Natural killer cell treated with Interleukin-12 subunit alpha and Interleukin-12 subunit beta and Interleukin-15 and Interleukin-18, amount 100 ng/mL, for 72 hours (primary cell): ENCODE data around the gene PROM1. TPM values are rescaled to one million over a fixed set of nuclear protein-coding genes. Genes with fewer than 3 reads are reported as not detected.
A peak's percentile ranks its signal among the peaks of the same experiment; 100 is the strongest.

Experiments
- ATAC-seq, 2 donors: fragments of 150-1000 bp; cut with Tn5 transposase in 1 of 2; sonication (Bioruptor Pico), chemical (Tn5 transposase) in 1 of 2; 2 replicates each; pipeline ENCODE4 v1.10.0; 2021
- DNase-seq: peaks from one replicate; pipeline ENCODE4 v3.0.0; 2022; ENCODE audit warnings: low spot score
- H3K27ac Mint-ChIP-seq, 2 donors: 1 replicate in 1 of 2; 2 replicates in 1 of 2; pipeline ENCODE4 v1.8.0; 2022; ENCODE audit warnings: mixed read lengths in 2 of 2, mild to moderate bottlenecking in 1 of 2, moderate library complexity in 1 of 2
- H3K27me3 Mint-ChIP-seq, 2 donors: 1 replicate in 1 of 2; 2 replicates in 1 of 2; pipeline ENCODE4 v1.8.0; 2022; ENCODE audit warnings: mixed read lengths in 2 of 2
- H3K36me3 Mint-ChIP-seq: one replicate; pipeline ENCODE4 v1.8.0; 2022; ENCODE audit warnings: mixed read lengths
- H3K4me1 Mint-ChIP-seq, 2 donors: 1 replicate in 1 of 2; 2 replicates in 1 of 2; pipeline ENCODE4 v1.8.0; 2022; ENCODE audit warnings: low read depth in 2 of 2, mixed read lengths in 2 of 2, mild to moderate bottlenecking in 1 of 2
- H3K4me3 Mint-ChIP-seq: one replicate; pipeline ENCODE4 v1.8.0; 2022; ENCODE audit warnings: mixed read lengths
- H3K9me3 Mint-ChIP-seq: 2 replicates; pipeline ENCODE4 v1.8.0; 2022; ENCODE audit warnings: mixed read lengths
- total RNA-seq, 2 donors: library from RNA; stranded (reverse); gene quantifications; one replicate each; pipeline ENCODE4 v1.2.3, GENCODE V29; 2022

The PROM1 gene
- total RNA-seq, 2 donors from 2014 or later = 0.24 to 0.92 TPM

DNA sequence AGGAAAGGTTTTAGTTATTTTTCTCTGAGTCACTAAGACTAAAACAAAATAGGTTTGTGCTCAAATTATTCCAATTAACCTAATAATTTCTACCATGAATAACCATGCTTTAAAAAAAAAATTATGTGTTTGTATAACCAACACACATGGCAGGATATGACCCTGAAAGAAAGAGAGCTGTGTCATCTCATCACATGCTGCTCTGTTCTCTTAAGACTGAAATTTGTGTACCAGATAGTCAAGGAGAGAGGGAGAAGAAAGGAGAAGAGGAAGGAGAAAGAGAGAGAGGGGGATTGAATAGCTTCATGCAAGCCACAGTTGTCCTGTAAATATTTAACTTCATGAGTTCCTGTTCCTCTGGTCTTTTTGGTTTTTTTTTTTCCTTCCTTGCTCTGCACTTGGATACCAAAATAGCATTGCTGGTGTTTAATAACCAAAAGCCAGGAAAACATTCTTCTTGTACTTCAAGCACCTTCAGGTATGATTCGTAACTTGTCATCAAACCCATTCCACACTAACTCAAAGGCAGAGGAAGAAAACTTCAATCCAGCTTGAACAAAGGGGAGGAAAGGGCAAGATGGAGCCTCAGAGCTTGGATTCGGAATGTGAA is 6.4 kb upstream of the PROM1 start:
- peaks cover 39 to 65% of the 10 kb centered on the region in 2 donors for H3K27me3 Mint-ChIP-seq
- DNase-seq (no peak), ATAC-seq (no peak)
- H3K9me3 Mint-ChIP-seq = no peaks in the 10 kb centered on the region
- H3K36me3 Mint-ChIP-seq = no peaks in the 10 kb centered on the region
- H3K4me3 Mint-ChIP-seq = no peak overlapping the region
- H3K4me1 Mint-ChIP-seq = no peaks in the 10 kb centered on the region
- H3K27ac Mint-ChIP-seq = no peak overlapping the region

GRCh38 chr4:16089156-16089555 is 5.3 kb upstream of the PROM1 start:
- ATAC-seq (no peak), DNase-seq (no peak)
- Mint-ChIP-seq H3K4me3 (no peak overlapping the region), H3K4me1 (peaks cover 2 to 3% of the 10 kb centered on the region in 2 donors), H3K9me3 (no peaks in the 10 kb centered on the region), H3K27ac (no peak overlapping the region), H3K27me3 (peaks cover 41 to 67% of the 10 kb centered on the region in 2 donors), H3K36me3 (peaks cover 3% of the 10 kb centered on the region)

- H3K4me3 Mint-ChIP-seq = no peak overlapping the region
- peaks cover 6% of the 10 kb centered on the region for H3K36me3 Mint-ChIP-seq
- H3K9me3 Mint-ChIP-seq = no peaks in the 10 kb centered on the region
- ATAC-seq (no peak), DNase-seq (no peak)
- H3K27me3 Mint-ChIP-seq = peaks cover 42 to 66% of the 10 kb centered on the region in 2 donors
- H3K27ac Mint-ChIP-seq = no peak overlapping the region
- H3K4me1 Mint-ChIP-seq = peaks cover 6 to 7% of the 10 kb centered on the region in 2 donors
These were observed 4.8 kb upstream of the PROM1 start for GRCh38 chr4:16088601-16089000.

- no peak for ATAC-seq
- H3K36me3 Mint-ChIP-seq = peaks cover 6% of the 10 kb centered on the region
- H3K4me1 Mint-ChIP-seq = peaks cover 11 to 16% of the 10 kb centered on the region in 2 donors
- H3K27ac Mint-ChIP-seq = no peak overlapping the region
- no peaks in the 10 kb centered on the region for H3K9me3 Mint-ChIP-seq
- DNase-seq = no peak
- no peak overlapping the region for H3K4me3 Mint-ChIP-seq
- H3K27me3 Mint-ChIP-seq = peaks cover 50 to 64% of the 10 kb centered on the region in 2 donors
These were observed 2.0 kb upstream of the PROM1 start for GRCh38 chr4:16085822-16086221.

DNA sequence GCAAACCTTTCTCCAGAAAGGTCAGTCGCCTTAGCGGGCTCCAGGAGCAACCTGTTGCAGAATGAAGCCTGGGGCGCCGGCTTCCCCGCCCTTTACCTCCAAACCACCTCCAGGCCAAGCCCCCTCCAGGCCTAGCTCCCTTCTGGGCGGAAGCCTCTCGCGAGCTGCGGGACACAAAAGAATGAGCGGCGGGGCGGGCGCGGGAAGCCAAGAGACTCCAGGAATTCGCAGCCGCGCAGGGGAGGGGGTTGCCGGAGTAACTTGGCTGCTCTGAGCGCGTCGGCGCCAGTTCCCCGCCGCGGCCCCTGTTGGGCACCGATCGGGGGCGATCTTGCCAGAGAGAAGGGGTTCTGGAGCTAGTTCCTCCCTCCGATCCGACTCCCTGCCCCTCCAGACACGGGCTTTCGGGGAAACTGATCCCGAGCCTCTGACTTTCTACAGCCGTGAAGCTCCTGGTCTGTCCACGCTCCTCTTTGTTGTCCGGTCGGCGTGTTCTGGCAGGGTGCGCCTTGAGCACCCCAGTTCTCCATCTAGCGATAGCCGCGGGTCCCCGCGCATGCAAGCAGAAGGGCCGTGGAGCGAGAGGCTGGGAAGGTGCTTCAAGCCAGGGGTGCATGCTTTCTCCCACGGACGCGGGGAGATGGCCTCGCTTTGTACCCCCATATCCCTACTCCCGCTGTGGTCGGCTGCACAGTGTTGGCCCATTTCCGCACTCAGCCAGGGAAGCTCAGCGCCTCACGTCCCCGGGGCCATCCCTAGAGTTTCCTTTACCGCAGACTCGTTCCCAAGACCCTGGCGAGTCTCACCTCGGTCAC is 1.2 kb downstream of the PROM1 start:
- peak overlapping the region; percentile 65 for H3K4me3 Mint-ChIP-seq
- H3K27me3 Mint-ChIP-seq = peaks cover 48 to 54% of the 10 kb centered on the region in 2 donors
- no peak overlapping the region for H3K27ac Mint-ChIP-seq
- DNase-seq (no peak), ATAC-seq (no peak)
- no peaks in the 10 kb centered on the region for H3K9me3 Mint-ChIP-seq
- peaks cover 6% of the 10 kb centered on the region for H3K36me3 Mint-ChIP-seq
- H3K4me1 Mint-ChIP-seq = peaks cover 11 to 16% of the 10 kb centered on the region in 2 donors

DNA sequence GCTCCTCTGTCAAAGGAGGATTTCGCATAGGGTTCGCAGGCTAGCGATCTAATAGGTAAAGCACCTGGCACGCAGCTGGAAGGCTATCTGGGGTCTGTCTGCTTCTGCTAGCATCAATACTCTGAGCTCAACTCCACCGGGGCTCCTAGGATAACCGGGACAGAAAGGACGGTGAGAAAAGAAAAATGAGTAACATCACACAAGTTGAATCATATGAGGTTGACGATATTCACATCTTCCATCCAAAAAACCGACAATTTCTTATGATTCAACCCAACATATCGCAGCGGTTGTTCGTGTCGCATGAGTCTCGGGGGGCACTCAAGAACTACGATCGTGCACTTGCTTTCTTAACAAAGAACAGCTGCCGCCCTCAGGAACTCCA is 1.8 kb downstream of the PROM1 start:
- ATAC-seq (no peak), DNase-seq (no peak)
- Mint-ChIP-seq H3K9me3 (no peaks in the 10 kb centered on the region), H3K4me3 (peak overlapping the region; percentile 28), H3K36me3 (peaks cover 6% of the 10 kb centered on the region), H3K27me3 (peaks cover 49 to 53% of the 10 kb centered on the region in 2 donors), H3K27ac (no peak overlapping the region), H3K4me1 (peaks cover 11 to 16% of the 10 kb centered on the region in 2 donors)

DNA sequence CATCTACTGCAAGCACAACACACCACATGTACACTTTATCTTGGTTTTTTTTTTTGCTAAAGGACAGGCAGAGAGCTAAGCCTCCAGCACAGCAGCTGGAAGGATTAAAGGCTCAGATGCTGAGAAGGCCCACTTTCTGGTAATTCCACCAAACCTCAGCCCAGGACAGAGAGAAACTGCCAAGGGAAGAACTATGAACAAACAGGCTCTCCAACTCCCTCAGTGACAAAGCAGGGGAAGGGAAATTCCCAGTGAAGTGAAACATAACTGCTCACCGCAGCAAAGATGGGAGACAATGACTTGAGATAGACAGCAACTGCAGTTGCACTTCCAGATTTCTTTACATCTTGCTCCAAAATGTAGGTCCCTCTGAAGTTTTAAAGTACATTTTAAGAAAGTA is 4.8 kb downstream of the PROM1 start:
- Mint-ChIP-seq H3K27ac (no peak overlapping the region), H3K4me3 (no peak overlapping the region), H3K27me3 (peaks cover 37 to 57% of the 10 kb centered on the region in 2 donors), H3K36me3 (peaks cover 2% of the 10 kb centered on the region), H3K9me3 (no peaks in the 10 kb centered on the region), H3K4me1 (peaks cover 9 to 12% of the 10 kb centered on the region in 2 donors)
- DNase-seq (no peak), ATAC-seq (no peak)

DNA sequence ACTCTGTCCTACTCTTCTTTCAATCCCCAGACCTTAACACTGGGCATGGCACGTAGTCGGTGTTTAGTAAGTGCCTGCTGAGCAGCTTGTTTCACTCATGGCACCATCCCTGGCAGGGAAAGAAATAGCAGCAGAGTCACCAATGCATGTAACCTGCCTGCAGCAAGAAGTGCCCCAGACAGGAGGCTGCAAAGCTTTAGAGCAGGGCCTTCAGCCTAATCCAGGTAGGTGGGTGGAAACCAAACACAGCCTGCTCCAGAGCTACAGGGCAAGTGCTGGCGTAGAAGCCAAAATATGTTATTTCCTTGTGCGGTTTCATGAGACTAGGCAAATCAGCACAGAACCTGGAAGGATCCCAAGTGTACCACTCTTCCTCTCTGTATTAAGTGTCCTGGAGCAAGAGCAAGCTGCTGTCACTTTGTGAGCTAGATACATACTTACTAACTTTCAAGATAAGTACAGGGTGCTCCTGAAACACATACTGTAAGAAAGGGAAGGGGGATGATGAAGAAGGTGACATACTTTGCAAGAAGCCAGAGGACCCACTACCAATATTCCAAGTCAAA is 5.5 kb downstream of the PROM1 start:
- Mint-ChIP-seq H3K36me3 (no peaks in the 10 kb centered on the region), H3K27me3 (peaks cover 40 to 59% of the 10 kb centered on the region in 2 donors), H3K9me3 (no peaks in the 10 kb centered on the region), H3K27ac (no peak overlapping the region), H3K4me3 (no peak overlapping the region), H3K4me1 (peaks cover 7 to 10% of the 10 kb centered on the region in 2 donors)
- DNase-seq = no peak
- no peak for ATAC-seq

DNA sequence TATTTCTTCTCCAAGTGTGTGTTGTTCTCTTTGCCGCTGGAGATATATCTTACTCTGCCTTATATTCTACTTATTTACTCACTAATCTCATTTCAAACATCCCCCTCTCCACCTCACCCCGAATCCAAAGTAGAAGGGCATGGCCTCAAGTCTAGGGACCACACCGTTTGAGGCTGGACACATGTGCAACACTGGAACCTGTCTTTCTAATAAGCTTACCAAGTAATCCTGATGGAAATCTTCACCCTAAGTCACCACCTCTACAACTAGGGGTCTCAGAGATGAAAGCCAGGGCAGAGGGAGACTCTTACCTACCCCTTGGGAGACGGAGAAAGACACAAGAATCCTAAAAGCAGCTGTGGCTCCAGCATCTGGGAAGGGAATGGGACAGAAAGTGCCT is 6.0 kb downstream of the PROM1 start:
- H3K9me3 Mint-ChIP-seq = no peaks in the 10 kb centered on the region
- peaks cover 42 to 64% of the 10 kb centered on the region in 2 donors for H3K27me3 Mint-ChIP-seq
- H3K4me1 Mint-ChIP-seq = peaks cover 7 to 10% of the 10 kb centered on the region in 2 donors
- ATAC-seq (no peak), DNase-seq (no peak)
- H3K36me3 Mint-ChIP-seq = no peaks in the 10 kb centered on the region
- H3K4me3 Mint-ChIP-seq = no peak overlapping the region
- H3K27ac Mint-ChIP-seq = no peak overlapping the region

GRCh38 chr4:16075975-16076757 is 7.7 kb downstream of the PROM1 start:
- H3K27ac Mint-ChIP-seq = no peak overlapping the region
- DNase-seq = no peak
- no peaks in the 10 kb centered on the region for H3K36me3 Mint-ChIP-seq
- no peak for ATAC-seq
- peaks cover 0 to 3% of the 10 kb centered on the region in 2 donors for H3K4me1 Mint-ChIP-seq
- peaks cover 39 to 60% of the 10 kb centered on the region in 2 donors for H3K27me3 Mint-ChIP-seq
- no peaks in the 10 kb centered on the region for H3K9me3 Mint-ChIP-seq
- H3K4me3 Mint-ChIP-seq = no peak overlapping the region

- no peak overlapping the region for H3K4me3 Mint-ChIP-seq
- no peaks in the 10 kb centered on the region for H3K36me3 Mint-ChIP-seq
- H3K4me1 Mint-ChIP-seq = peaks cover 0 to 3% of the 10 kb centered on the region in 2 donors
- peaks cover 42 to 71% of the 10 kb centered on the region in 2 donors for H3K27me3 Mint-ChIP-seq
- H3K27ac Mint-ChIP-seq = no peak overlapping the region
- H3K9me3 Mint-ChIP-seq = no peaks in the 10 kb centered on the region
- no peak for DNase-seq
- ATAC-seq = no peak
These were observed 8.8 kb downstream of the PROM1 start for GRCh38 chr4:16075061-16075460.

- ATAC-seq (no peak), DNase-seq (no peak)
- Mint-ChIP-seq H3K27me3 (peaks cover 31 to 50% of the 10 kb centered on the region in 2 donors), H3K9me3 (no peaks in the 10 kb centered on the region), H3K36me3 (no peaks in the 10 kb centered on the region), H3K27ac (no peak overlapping the region), H3K4me1 (peaks cover 0 to 3% of the 10 kb centered on the region in 2 donors), H3K4me3 (no peak overlapping the region)
These were observed 11.7 kb downstream of the PROM1 start for GRCh38 chr4:16072168-16072567.

- Mint-ChIP-seq H3K27ac (no peak overlapping the region), H3K27me3 (peaks cover 28 to 38% of the 10 kb centered on the region in 2 donors), H3K4me3 (no peak overlapping the region), H3K4me1 (peaks cover 0 to 3% of the 10 kb centered on the region in 2 donors), H3K9me3 (no peaks in the 10 kb centered on the region), H3K36me3 (no peaks in the 10 kb centered on the region)
- ATAC-seq (no peak), DNase-seq (no peak)
These were observed 13.6 kb downstream of the PROM1 start for GRCh38 chr4:16070203-16070602.
